T-helper 1 cell treated with Interleukin-12 subunit alpha and Interleukin-12 subunit beta and Interleukin-4 antibody, amounts not matched to agents 30 μg/mL and 1 μg/mL, for 36 hours (primary cell): ENCODE results near the gene METAP1.
A peak's percentile ranks its signal among the peaks of the same experiment; 100 is the strongest.
"Not testable (repeated sequence)": the region's sequence is repeated elsewhere in the genome, so short reads cannot be mapped to it uniquely, and the experiment has no call there.

Experiments used
- H3K27ac Mint-ChIP-seq: one replicate; pipeline ENCODE4 v1.8.0; 2021; ENCODE audit warnings: mild to moderate bottlenecking, mixed read lengths
- H3K27me3 Mint-ChIP-seq: one replicate; pipeline ENCODE4 v1.8.0; 2021; ENCODE audit warnings: low read depth, mixed read lengths
- H3K36me3 Mint-ChIP-seq: one replicate; pipeline ENCODE4 v1.8.0; 2021; ENCODE audit warnings: low read depth, mixed read lengths
- H3K4me1 Mint-ChIP-seq: one replicate; pipeline ENCODE4 v1.8.0; 2021; ENCODE audit warnings: low read depth, mixed read lengths
- H3K4me3 Mint-ChIP-seq: one replicate; pipeline ENCODE4 v1.8.0; 2021; ENCODE audit warnings: mild to moderate bottlenecking, moderate library complexity, mixed read lengths
- H3K9me3 Mint-ChIP-seq: one replicate; pipeline ENCODE4 v1.8.0; 2021; ENCODE audit warnings: mixed read lengths

METAP1 gene

DNA sequence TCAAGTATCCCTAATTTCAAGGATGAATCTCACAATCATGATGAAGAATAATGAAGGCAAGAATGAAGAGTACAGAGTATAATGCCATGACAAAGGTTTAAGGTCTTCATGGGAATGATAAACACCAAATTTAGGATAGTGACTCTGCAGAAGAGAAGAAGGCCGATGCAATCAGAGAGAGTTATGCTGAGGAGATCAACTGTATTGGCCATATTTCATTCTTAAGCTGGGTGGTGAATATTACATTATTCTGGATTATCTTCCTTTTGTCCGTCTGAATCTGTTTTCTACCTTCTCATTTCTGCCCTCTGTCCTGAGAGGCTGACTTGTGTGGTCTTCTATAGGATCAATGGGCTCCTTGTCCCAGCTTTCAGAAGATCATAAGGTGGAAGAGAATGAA, 7.8 kb upstream of the METAP1 start:
- Mint-ChIP-seq H3K4me1 (peaks cover 2% of the 10 kb centered on the region), H3K27ac (no peak overlapping the region), H3K36me3 (no peaks in the 10 kb centered on the region), H3K27me3 (peaks cover 13% of the 10 kb centered on the region), H3K4me3 (no peak overlapping the region), H3K9me3 (no peaks in the 10 kb centered on the region)

DNA sequence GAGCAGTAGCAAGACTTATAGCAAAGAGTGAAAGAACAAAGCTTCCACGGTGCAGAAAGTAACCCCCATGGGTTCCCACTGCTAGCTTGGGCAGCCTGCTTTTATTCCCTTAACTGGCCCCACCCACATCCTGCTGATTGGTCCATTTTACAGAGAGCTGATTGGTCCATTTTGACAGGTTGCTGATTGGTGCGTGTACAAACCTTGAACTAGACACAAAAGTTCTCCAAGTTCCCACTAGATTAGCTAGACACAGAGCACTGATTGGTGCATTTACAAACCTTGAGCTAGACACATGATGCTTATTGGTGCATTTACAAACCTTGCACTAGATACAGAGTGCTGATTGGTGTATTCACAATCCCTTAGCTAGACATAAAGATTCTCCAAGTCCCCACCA, 2.7 kb upstream of the METAP1 start:
- not testable (repeated sequence) for H3K27me3 Mint-ChIP-seq, H3K4me3 Mint-ChIP-seq, H3K27ac Mint-ChIP-seq, H3K36me3 Mint-ChIP-seq, H3K9me3 Mint-ChIP-seq
- H3K4me1 Mint-ChIP-seq, result peaks cover 16% of the 10 kb centered on the region

DNA sequence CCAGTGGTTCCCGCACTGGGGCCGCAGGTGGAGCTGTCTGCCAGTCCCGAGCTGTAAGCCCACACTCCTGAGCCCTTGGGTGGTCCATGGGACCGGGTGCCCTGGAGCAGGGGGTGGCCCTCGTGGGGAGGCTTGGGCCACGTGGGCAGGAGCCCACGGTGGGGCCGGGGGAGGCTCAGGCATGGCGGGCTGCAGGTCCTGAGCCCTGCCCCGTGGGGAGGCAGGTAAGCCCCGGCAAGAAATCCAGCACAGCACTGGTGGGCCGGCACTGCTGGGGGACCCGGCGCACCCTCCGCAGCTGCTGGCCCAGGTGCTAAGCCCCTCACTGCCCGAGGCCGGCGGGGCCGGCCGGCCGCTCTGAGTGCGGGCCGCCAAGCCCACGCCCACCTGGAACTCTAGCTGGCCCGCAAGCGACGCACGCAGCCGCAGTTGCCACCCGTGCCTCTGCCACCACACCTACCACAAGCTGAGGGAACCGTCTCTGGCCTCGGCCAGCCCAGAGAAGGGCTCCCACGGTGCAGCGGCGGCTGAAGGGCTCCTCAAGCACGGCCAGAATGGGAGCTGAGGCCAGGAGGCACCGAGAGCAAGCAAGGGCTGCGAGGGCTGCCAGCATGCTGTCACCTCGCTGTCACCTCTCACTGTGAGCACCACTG, 2.0 kb upstream of the METAP1 start:
- Mint-ChIP-seq H3K36me3 (no peaks in the 10 kb centered on the region), H3K4me3 (no peak overlapping the region), H3K27me3 (no peaks in the 10 kb centered on the region), H3K27ac (no peak overlapping the region), H3K4me1 (peaks cover 18% of the 10 kb centered on the region), H3K9me3 (no peaks in the 10 kb centered on the region)

GRCh38 chr4:98994474-98995182, 893 bp upstream of the METAP1 start:
- H3K9me3 Mint-ChIP-seq, result no peaks in the 10 kb centered on the region
- peaks cover 20% of the 10 kb centered on the region for H3K4me1 Mint-ChIP-seq
- no peaks in the 10 kb centered on the region for H3K27me3 Mint-ChIP-seq
- peak overlapping the region; percentile 90 for H3K4me3 Mint-ChIP-seq
- H3K36me3 Mint-ChIP-seq, result no peaks in the 10 kb centered on the region
- peak overlapping the region; percentile 99 for H3K27ac Mint-ChIP-seq

DNA sequence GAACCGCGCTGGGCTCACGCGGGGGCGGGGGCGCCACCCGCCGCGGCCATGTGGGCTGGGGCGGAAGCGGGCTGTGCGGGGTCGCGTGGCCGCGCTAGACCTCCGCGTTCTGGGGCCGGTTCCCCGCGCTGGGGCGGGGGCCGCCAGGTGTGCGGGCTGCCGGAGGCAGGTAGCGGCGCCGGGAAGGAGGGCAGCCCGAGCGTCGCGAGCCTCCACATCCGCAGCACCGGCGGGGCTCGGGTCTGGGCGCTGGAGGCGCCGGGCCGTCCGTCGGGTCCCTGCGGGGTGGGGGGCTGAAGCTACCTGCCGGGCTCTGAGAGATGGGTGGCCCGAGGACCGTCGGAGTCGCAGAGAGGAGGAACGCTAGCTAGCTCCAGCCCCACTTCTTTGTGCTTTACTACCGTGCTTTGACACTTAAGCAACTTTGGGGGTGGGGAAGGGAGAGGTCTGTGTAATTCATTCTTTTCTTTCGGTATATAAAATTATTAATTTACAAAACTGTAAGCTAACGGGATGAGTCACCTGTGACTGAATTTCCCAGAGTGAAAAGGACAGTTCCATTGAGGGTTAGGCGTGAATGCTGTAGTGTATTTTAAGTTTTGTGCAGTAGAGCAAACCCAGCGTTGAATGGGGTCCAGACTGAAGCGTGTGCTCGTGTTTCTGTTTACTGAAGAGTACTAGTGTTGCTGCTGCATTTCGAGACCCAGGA, 689 bp downstream of the METAP1 start:
- Mint-ChIP-seq H3K36me3 (no peaks in the 10 kb centered on the region), H3K4me1 (peaks cover 22% of the 10 kb centered on the region), H3K9me3 (no peaks in the 10 kb centered on the region), H3K27ac (peak overlapping the region; percentile 6), H3K4me3 (peak overlapping the region; percentile 73), H3K27me3 (no peaks in the 10 kb centered on the region)

DNA sequence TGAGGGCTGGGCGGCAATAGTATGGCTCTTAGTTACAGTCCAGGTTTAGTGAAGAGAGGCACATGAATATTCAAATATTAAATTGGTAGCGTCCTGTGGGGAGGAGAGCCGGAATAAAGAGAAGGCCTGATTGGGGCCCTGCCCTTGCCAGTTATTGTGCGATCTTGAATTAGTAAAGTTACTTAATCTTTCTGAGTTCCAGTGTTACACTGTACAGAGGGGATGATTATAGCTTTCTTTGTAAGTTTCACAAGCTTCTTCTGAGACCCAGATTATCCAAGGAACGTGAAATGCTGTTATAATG, 1.2 kb downstream of the METAP1 start:
- no peaks in the 10 kb centered on the region for H3K9me3 Mint-ChIP-seq

GRCh38 chr4:98997166-98997565, 1.6 kb downstream of the METAP1 start:
- Mint-ChIP-seq H3K36me3 (no peaks in the 10 kb centered on the region), H3K27me3 (no peaks in the 10 kb centered on the region), H3K4me1 (peaks cover 22% of the 10 kb centered on the region), H3K27ac (no peak overlapping the region), H3K4me3 (no peak overlapping the region), H3K9me3 (no peaks in the 10 kb centered on the region)

More for the DNA sequence above, 1.2 kb downstream of the METAP1 start:
- peak overlapping the region; percentile 73 for H3K4me3 Mint-ChIP-seq
- peak overlapping the region; percentile 6 for H3K27ac Mint-ChIP-seq
- H3K4me1 Mint-ChIP-seq, result peaks cover 22% of the 10 kb centered on the region
- no peaks in the 10 kb centered on the region for H3K36me3 Mint-ChIP-seq
- no peaks in the 10 kb centered on the region for H3K27me3 Mint-ChIP-seq

- Mint-ChIP-seq H3K4me1 (peaks cover 28% of the 10 kb centered on the region), H3K9me3 (no peaks in the 10 kb centered on the region), H3K27ac (no peak overlapping the region), H3K36me3 (no peaks in the 10 kb centered on the region), H3K27me3 (no peaks in the 10 kb centered on the region), H3K4me3 (no peak overlapping the region)
These were observed 3.0 kb downstream of the METAP1 start for GRCh38 chr4:98998551-98998950.

DNA sequence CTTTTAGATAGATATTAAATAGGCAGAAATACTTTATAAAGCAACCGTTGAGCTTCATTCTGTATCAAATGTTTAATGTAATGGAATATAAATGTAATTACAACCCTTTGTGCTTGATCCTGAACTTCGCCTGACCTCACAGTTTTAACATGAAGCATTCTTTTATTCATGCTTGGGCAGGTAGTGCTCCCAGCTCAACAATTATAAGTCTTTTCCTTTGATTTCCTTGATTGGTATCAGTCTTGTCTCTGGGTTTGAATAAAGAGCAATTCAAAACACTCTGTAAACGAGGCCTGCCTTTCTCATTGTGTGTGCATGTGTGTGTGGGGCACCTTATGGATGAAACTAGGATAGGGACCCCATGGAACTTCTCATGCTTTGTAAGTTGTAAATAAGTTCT, 6.8 kb downstream of the METAP1 start:
- Mint-ChIP-seq H3K4me3 (no peak overlapping the region), H3K9me3 (no peaks in the 10 kb centered on the region), H3K27me3 (no peaks in the 10 kb centered on the region), H3K36me3 (no peaks in the 10 kb centered on the region), H3K27ac (no peak overlapping the region), H3K4me1 (peaks cover 22% of the 10 kb centered on the region)

GRCh38 chr4:99008051-99008450, 12.5 kb downstream of the METAP1 start:
- Mint-ChIP-seq H3K4me1 (peaks cover 7% of the 10 kb centered on the region), H3K9me3 (peaks cover 18% of the 10 kb centered on the region)

GRCh38 chr4:99011910-99012309, 16.4 kb downstream of the METAP1 start:
- peaks cover 22% of the 10 kb centered on the region for H3K36me3 Mint-ChIP-seq
- no peaks in the 10 kb centered on the region for H3K27me3 Mint-ChIP-seq
- no peak overlapping the region for H3K27ac Mint-ChIP-seq
- no peak overlapping the region for H3K4me3 Mint-ChIP-seq
- H3K9me3 Mint-ChIP-seq, result peaks cover 18% of the 10 kb centered on the region
- H3K4me1 Mint-ChIP-seq, result no peaks in the 10 kb centered on the region

More at GRCh38 chr4:99008051-99008450, 12.5 kb downstream of the METAP1 start:
- H3K27me3 Mint-ChIP-seq, result no peaks in the 10 kb centered on the region
- H3K4me3 Mint-ChIP-seq, result no peak overlapping the region
- H3K27ac Mint-ChIP-seq, result no peak overlapping the region
- peaks cover 15% of the 10 kb centered on the region for H3K36me3 Mint-ChIP-seq

DNA sequence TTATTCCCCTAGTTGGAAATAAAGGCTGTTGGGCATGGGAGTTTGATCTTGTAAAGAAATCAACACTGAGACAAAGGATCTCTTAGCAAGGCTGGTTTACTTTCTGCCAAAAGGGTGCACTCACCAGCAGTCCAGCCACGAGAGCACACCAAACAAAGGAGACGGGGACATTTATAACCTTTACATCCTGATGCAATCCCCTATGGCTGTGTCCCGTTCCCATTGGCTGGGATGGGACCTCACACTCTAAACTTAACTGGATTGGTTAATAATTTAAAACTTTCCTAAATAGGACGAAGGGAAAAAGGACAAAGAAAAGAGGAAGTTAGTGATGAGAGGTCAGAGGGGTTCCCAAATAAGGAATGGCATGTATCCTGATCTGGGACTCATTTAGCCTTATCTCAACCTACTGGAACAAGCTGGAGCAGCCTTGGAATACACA, 17.9 kb downstream of the METAP1 start:
- Mint-ChIP-seq H3K27me3 (no peaks in the 10 kb centered on the region), H3K4me1 (no peaks in the 10 kb centered on the region), H3K9me3 (peaks cover 18% of the 10 kb centered on the region), H3K4me3 (no peak overlapping the region), H3K27ac (no peak overlapping the region), H3K36me3 (peaks cover 25% of the 10 kb centered on the region)

GRCh38 chr4:99013884-99014523, 18.5 kb downstream of the METAP1 start:
- Mint-ChIP-seq H3K27ac (no peak overlapping the region), H3K9me3 (peaks cover 18% of the 10 kb centered on the region), H3K4me3 (no peak overlapping the region), H3K4me1 (no peaks in the 10 kb centered on the region), H3K27me3 (no peaks in the 10 kb centered on the region), H3K36me3 (peaks cover 25% of the 10 kb centered on the region)

- Mint-ChIP-seq H3K27ac (no peak overlapping the region), H3K36me3 (peaks cover 24% of the 10 kb centered on the region)
These were observed 25.9 kb downstream of the METAP1 start for GRCh38 chr4:99021386-99021785.

More at GRCh38 chr4:99021386-99021785, 25.9 kb downstream of the METAP1 start:
- peaks cover 14% of the 10 kb centered on the region for H3K4me1 Mint-ChIP-seq
- no peak overlapping the region for H3K4me3 Mint-ChIP-seq
- H3K9me3 Mint-ChIP-seq, result peaks cover 20% of the 10 kb centered on the region
- H3K27me3 Mint-ChIP-seq, result no peaks in the 10 kb centered on the region
